HG03460 (cell line): ENCODE data around the gene ALOX15B.
"Not testable (repeated sequence)": the region's sequence is repeated elsewhere in the genome, so short reads cannot be mapped to it uniquely, and the experiment has no call there.

Source experiments
- ATAC-seq: cut with Tn5 transposase; IDR thresholded peaks from one replicate; pipeline ENCODE4 v1.9.1; 2021; ENCODE audit not compliant: unreplicated experiment

Gene ALOX15B

DNA sequence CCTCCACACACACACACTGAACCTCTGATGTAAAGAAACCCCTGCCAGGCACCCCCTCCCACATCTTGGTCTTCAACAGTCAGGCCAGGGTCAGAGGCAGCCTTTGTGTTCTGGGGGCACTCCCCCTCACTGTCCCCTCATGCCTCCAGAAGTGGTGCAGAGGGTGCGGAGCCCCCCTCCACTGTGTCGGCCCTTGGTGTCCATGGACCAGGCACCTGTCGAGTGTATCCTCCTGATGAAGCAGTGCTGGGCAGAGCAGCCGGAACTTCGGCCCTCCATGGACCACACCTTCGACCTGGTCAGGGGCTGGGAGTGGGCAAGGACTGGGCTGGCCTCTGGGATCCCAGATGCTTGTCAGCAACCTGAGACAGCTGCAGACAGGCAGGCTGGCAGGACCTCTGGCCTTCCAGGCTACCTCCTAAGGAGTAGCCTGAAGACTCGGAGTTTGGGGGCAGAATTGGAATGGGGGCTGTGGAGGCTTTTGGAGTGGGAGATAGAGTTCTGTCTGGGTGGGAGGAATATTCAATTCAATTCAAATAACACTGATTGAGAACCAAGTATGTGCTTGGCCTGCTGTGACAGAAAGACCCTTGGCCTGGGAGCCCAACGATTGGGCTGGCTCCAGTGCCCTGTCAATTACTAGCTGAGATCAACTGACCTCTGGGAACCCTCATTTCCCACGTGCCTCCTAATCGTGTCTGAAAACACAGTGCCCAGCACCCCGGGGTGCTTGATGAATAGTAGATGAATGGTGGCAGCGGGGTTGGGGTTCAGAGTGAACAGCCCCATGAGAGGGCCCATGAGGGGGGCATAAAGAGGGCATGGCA lies 24.9 kb upstream of the ALOX15B start:
- no peak for ATAC-seq

DNA sequence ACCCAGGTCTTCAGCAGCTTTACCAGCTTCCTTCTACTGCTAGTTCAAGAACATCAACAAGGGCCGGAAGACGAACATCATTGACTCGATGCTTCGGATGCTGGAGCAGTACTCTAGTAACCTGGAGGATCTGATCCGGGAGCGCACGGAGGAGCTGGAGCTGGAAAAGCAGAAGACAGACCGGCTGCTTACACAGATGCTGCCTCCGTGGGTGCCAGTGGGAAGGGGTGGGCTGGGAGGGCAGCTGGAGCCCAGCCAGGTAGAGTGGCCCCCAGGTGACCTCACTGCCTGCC lies 24.4 kb upstream of the ALOX15B start:
- ATAC-seq: no peak

DNA sequence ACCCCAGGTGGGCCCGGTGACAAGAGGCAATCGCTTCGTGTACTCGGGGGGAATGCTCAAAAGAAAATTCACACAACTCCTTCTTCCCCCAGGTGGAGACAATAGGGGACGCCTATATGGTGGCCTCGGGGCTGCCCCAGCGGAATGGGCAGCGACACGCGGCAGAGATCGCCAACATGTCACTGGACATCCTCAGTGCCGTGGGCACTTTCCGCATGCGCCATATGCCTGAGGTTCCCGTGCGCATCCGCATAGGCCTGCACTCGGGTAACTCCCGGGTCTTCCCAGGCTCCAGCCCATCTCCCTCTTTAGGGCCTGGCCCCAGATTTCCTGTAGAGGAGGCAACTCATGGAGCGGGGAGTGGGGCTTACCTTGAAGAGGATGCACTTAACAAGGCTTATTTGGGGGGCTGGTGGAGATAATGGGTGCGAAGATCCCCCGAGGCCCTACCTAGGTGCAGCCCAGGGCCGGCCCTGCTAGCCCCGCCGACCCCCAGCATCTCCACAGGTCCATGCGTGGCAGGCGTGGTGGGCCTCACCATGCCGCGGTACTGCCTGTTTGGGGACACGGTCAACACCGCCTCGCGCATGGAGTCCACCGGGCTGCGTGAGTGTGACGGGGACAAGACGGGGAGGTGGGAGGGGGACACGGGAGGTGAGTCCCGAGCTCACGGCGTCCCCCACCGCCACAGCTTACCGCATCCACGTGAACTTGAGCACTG lies 23.5 kb upstream of the ALOX15B start:
- ATAC-seq: no peak

DNA sequence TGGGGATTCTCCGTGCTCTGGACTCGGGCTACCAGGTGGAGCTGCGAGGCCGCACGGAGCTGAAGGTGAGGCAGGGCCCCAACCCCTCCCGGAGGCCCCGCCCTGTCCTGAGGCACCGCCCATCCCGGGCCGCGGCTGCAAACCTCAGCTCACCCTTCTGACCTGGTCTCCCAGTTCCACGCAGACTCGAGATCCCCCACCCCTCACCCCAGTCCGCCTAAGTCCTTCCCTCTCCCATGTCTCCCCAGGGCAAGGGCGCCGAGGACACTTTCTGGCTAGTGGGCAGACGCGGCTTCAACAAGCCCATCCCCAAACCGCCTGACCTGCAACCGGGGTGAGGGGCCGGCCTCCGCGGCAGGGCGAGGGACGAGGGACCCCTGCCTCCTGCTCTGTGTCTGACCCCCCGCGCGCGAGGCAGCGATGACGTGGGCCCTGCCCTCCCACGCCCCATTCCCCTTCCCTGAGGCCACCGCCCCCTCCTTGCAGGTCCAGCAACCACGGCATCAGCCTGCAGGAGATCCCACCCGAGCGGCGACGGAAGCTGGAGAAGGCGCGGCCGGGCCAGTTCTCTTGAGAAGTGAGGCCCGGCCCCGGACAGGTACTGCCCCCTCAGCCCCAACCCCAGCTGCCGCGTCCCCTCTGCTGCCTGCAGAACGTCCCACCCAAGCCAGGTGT lies 22.8 kb upstream of the ALOX15B start:
- no peak for ATAC-seq

DNA sequence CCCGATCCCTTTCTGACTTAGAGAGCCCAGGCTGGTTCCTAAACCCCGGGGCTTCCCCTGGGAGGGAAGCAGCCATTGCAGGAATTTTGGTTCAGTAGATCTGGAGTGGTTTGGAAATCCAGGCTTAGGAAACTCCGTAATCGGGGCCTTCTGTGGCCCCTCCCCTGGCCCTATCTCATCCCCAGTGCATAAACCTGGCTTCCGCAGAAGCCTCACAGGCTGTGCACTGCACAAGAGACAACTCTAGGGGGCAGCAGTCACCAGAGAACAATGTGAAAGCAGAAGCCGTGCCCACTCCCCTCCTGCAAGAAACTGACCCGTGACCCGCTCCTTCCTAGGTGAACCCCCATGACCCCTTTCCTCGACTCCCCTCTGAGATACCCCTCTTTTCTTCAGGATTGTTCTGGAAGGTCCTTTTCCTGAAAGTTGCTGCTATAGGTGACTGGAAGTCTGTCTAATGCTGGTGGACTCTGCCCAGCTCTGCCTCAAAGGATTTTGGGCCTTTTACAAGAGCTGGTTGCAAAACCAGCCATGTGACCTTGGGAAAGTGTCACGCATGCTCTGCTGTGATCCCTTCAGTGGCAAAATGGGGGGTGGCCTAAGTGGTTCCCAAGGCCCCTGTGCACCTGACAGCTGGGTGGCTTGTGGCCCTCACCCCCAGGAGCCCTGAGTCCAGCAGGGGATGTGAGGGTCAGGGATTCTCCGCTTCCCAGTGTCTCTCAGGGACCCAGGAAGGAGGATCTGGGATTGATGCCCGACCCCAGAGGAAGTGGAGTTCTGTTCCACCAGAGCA lies 22.0 kb upstream of the ALOX15B start:
- ATAC-seq: no peak

DNA sequence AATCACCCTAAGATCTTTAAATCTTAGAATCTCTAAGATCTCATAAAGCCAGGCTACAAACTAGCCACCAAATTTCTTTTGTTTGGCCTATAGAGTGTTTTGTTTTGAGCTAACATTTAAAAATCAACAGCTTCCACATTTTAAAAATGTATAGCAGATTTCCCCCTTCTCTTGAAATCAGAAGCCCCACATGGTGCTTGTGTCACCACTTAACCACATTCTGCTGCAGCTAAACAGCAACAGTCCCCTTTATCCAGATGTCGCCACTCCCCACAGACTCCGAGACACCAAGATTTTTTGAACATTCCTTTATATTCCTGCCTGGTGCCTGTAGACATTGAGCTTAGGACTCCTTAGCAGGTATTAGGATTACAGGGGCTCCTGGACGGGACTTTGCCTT lies 20.4 kb upstream of the ALOX15B start:
- ATAC-seq: no peak

DNA sequence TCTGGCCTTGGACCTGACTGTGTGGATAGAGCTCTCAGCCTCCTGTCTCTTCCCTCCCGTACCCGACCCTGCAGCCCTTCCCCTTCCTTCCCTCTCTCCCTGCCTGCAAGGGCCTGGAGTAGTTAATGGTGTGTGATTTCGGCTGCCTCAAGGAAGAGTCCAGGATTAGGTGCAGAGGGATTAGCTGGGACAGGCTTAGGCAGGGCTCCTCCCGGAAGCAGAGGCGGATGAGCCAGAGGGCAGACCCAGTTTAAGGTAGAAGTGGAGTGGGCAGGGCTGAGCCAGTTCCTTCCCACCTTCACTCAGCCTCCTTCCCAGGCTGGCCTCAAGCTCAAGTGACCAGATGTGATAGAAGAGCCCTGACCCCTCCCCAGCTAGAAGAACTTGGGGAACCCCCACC lies 19.7 kb upstream of the ALOX15B start:
- ATAC-seq: no peak

DNA sequence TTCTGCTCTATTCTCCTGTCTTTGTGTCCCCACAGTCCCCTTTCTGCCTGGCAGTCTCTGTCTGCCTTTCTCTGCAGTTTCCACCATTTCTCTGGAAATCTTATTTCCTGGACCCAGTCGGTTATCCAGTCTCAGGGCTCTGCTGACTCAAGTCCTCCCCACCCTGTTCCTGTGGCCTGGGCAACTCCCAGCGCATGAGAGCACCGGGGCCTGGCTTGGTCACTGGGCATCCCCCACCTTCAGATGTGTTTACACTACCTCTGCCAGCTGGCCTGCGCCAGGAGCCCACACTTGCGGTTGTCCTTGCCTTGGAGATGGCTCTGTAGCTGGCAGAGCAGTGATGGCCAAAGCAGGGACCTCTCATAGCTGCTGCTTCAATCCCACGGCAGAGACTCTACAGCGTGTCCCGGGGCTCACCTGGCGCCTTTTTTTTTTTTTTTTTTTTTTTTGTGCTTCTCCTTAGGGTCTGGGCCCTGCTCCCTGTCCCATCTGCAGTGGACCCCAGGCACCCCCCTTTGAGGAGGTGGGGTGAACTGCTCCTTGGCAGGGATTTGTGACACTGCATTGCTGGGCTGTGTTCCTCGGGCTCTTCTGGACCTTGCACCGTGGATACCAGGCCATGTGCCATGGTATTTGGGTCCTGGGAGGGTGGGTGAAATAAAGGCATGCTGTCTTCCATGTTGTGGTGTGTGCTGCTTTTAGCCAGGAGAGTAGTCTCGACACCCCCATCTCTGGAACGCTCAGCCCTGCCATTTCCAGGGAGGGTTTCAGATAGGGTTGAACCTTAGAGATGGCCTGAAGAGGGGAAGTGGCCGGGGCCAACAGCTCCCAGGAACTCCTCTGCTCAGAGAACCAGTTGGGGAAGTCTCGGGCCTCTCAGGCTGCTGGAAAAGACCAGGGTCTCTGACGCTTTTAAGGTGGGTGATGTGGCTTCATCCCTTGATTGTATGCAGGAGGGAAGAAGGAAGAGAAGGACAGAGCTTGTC lies 18.9 kb upstream of the ALOX15B start:
- no peak for ATAC-seq

DNA sequence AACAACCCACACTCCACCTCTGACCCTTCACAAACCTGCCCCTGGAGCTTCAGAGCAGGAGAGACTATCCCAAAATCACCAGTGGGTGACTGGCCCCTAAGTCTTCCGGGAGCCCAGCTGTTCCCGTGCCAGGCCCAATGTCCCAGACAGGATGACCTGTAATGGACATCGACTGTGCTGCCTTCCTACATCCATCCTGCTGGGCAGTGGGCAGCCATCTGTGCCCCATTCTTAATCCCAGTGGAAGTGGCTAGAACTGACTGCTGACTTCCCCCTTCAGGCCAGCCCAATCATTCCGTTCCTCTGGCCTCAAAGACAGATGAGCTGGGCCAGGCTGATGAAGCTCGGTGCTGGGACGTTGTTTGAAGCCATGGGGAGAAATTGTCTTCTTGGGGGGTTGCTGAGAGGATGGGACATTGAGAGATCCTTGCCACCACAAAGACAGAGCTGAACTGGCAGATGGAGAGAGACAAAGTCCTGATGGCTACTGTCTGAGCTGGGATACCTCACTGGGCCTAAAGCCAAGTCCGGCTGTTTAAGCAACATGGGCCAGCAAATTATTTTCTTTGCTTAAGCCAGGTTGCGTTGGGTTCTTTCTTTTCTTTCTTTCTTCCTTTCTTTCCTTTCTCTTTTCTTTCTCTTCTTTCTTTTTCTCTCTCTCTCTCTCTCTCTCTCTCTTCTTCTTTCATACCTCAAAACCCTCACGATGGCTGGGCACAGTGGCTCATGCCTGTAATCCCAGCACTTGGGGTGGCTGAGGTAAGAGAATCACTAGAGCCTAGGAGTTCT lies 17.9 kb upstream of the ALOX15B start:
- ATAC-seq: no peak

DNA sequence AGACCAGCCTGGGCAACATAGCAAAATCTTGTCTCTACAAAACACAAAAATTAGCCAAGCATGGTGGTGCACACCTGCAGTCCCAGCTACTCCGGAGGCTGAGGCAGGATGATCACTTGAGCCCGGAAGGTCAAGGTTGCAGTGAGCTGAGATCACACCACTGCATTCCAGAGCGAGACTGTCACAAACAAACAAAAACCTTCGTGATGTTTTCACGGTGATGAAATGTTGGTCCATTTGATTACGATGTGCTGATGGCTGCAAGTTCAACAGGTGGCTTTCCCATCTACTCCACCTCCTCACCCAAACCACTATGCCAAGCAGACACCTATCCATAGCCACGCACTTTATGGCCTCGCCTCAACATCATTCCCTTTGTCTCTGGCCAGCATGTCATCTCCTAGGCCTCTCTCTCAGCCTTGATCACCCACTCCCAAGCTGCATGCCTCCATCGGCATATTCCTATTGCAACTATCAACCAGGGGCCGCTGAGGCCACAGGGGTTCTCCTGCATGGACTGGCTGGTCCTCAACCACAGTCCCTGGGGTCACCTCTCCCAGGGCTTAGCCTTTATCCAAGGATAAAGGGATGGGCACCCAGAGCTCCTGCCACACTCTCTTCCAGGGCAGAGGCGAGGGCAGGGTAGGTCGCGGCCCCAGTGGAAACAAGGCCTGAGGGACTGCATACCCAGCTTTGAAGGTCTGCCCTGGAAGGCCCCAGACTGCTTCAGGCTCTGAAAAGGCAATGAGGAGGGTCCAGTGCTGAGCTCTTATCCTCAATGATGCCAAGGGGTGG lies 17.1 kb upstream of the ALOX15B start:
- no peak for ATAC-seq

DNA sequence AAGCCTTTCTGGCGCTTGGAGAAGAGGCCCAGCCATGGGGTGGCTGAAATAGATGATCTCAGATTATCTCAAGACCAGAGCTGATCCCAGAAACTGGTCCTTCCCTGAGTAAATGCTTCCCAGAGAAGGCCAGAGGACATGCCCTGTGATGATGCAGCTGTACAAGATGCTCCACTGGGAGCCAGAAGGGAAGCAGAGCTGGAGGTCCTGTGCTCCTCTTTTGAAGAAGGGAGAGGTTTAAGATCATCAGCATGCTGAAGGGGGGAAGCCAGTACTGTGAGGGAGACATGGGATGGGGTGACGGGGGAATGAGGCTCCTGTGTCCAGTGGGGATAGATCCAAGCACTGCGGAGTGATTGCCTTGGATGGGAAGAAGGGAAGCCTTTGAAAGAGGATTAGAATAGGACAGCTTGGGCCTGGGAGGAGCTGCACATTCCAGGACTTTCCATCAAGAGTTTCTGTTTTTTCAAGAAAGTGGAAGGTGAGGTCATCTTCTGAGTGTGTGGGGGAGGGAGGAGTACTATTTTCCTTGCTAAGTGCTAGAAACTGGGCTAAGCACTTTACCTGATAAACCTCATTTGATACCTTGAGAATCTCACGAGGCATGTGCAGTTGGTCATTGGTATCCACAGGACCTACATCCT lies 16.4 kb upstream of the ALOX15B start:
- ATAC-seq: no peak

DNA sequence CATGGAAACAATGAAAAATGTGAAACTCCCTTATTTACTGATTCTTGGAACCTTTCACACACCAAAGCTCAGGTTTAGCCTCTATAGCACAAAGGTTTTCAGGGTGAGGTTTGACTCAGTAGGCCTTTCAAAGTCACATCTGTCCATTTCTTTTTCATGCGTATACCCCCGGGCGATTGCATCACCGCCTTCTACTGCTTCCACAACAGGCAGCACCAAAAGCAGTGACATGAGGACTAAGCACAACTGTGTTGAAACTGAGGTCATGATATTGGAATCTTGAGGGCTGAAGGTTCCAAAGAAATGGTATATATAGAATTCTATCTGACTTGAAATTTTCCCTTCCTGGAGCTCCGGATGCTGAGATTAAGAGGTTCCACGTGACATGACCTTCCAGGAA lies 14.7 kb upstream of the ALOX15B start:
- not testable (repeated sequence) for ATAC-seq

DNA sequence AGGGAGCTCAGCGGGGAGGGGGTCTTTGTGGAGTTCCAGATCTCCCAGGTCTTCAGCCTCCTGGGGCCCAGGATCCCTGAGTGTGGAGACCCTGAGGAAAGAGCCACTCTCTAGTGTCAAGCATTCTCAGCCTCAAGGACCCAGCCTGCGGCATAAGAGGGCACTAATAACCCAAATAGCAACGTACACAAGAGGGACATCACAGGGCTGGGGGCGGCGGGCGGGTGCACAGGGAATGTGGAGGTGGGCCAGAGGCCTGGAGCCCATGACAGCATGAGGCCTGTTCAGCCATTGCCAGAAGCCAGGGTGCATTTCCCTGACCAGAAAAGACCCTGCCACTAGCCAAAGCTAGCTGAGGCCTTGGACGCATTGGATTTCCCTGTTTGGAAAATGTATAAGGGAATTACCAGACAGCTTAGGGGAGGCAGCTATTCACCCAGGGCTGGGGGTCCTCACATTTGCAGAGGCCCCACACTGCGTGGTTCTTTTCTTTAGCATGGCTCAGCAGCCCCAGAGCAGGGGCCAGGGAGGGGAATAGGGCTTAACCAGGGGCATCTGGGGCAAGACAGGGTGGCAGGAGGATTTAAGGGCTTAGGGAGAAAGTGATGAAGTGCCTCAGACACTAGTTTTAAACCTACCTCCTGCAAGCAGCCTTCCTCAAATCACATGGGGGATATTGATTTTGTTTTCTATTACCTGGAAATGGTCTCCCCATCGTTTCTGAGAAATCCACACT lies 13.5 kb upstream of the ALOX15B start:
- ATAC-seq: no peak

DNA sequence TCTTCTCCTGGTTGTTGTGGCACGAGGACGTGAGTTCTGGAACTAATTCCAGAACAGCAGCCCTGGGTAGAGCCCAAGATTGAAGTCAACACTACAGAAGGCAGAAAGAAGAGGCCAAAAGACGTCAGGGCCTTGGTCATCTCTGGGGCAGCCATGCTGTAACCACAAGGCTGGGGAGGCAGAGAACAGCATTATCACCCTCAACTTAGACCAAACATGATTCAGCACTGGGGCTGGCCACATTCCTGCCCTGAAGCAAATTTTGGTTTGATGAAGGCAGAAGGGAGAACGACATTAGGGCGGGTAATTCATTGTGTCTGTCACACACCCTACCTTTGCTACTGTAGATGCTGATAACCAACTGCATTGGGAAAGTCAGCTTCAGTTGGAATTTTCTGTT lies 9.7 kb upstream of the ALOX15B start:
- no peak for ATAC-seq

DNA sequence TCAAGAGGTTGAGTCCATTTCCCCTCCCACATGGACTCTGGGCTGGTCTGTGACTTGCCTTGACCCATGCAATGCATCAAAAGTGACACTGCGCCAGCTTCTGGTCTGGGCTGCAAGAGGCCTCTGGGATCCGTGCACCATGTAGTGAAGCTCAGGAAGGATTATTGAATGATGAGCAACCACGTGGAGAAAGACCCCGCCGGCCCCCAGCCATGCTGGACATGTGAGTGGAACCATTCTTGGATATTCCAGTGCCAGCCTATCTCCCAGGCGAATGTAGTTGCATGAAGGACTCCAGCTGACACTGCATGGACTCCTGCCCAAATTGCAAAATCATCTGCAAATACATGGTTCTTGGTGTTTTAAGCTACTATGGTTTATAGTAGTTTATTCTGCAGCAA lies 7.6 kb upstream of the ALOX15B start:
- no peak for ATAC-seq

DNA sequence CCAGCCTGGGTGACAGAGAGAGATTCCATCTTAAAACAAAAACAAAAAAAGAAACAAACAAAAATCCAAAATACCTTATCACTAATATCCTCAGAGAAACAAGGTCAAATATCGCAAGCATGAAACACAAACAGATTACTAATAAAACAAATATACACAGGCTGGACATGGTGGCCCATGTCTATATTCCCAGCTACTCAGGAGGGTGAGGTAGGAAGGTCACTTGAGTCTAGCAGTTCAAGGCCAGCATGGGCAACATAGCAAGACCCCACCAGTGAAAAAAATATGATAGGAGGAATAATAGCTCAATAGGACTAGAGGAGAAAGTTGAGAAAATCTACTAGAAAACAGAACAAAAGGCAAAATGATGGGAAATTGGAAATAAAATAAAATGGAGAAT lies 6.9 kb upstream of the ALOX15B start:
- no peak for ATAC-seq

DNA sequence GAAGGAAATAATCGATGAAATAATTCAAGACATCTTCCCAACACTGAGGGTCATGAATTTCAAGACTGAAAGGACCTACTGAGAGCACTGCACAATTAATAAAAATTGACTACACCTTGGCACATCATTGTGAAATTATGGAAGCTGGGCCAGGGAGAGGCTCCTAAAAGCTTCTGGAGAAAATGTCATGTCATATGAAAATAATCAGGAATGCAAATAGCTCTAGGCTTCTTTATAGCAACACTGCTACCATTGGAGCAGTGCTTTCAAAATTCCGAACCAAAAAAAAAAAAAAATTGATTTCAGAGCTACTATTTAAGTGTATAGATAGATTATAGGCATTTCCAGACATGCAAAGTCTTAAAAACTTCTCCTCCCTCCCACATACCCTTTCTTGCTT lies 6.4 kb upstream of the ALOX15B start:
- ATAC-seq: no peak
